Retina (tissue), 1 donor: ENCODE results near the gene MBTPS2.
"Not testable (repeated sequence)": the region's sequence is repeated elsewhere in the genome, so short reads cannot be mapped to it uniquely, and the experiment has no call there.

Source experiments
- DNase-seq: peaks from one replicate; pipeline ENCODE4 v3.0.0-alpha.2; 2016

Gene MBTPS2

DNA sequence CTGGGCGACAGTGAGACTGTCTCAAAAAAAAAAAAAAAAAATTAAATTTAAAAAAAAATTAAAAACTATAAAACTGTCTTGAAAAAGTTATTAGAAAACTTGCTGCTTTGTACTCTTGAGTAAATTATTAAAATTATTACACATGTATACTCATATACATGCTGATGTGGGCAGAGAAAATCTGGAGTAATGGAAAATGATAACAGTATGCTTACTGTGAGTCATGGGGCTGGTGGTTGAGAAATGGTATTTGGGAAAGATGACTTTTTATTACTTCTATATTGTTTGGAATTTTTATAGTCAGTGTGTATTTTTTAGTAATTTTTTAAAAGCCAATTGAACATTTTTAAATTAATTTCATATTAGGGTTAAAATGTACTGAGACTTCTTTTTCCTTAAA lies 23.8 kb downstream of the MBTPS2 start:
- no peak for DNase-seq

GRCh38 chrX:21865436-21865835 lies 26.0 kb downstream of the MBTPS2 start:
- no peak for DNase-seq

GRCh38 chrX:21870494-21870893 lies 31.1 kb downstream of the MBTPS2 start:
- DNase-seq = no peak

DNA sequence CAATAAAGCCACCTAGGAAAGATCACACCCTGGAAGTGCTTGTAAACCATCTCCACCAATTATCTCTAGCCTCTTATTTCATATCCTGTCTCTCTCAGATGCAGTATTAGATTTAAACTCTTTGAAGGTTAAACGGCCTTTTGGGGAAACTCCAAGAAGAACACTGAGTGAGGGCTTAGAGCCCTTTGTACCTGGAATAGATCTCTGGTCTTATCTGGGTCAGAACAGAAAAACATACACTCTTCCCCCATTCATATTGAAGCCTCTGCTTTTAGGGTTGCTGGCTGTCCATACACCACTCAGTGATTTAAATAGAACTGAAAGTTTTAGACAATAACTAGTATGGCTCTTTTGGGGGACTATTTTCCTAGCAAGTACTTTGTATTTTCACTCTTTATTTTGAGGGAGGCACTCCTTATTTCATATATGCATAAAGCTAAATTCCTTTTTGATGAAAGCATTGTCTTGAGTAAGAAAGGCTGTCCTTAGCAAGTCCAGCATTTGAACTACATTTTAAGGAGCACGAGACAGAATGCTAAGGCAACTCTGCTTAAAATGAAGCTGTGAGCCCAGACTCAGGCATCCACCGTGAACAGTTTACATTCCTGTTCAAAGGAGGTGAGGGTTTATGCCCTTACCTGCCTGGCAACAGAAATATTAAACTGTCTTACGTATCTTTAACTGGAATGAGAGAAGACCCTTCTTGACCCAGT lies 33.8 kb downstream of the MBTPS2 start:
- no peak for DNase-seq

GRCh38 chrX:21874182-21874581 lies 34.8 kb downstream of the MBTPS2 start:
- not testable (repeated sequence) for DNase-seq

GRCh38 chrX:21875013-21875412 lies 35.6 kb downstream of the MBTPS2 start:
- no peak for DNase-seq

DNA sequence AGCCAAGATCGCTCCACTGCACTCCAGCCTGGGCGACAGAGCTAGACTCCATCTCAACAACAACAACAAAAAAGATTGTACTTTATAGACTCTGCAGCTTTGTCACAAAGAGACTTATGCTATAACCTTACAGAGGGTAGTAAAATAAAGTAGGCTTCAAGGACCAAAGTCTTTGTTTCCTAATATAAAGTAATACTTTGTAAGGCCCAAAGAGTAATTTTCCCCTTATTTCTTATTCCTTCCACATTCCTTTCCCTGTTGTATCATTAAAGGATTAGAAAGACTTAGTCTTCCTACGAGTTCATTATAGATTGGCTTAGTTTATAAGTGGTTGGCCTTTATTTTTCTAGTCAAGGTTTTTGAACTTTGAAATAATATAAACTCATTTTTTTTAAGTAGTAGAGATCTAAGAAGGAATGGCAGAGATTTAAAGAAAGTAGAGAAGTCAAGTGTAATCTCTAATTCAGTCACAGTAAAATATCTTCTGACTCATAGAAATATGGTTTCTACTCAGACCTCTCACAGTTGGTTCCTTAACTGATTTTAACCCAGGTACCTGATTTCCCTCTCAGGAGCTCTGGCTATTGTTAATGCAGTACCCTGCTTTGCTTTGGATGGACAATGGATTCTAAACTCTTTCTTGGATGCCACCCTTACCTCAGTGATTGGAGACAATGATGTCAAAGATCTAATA lies 42.6 kb downstream of the MBTPS2 start:
- DNase-seq = no peak

DNA sequence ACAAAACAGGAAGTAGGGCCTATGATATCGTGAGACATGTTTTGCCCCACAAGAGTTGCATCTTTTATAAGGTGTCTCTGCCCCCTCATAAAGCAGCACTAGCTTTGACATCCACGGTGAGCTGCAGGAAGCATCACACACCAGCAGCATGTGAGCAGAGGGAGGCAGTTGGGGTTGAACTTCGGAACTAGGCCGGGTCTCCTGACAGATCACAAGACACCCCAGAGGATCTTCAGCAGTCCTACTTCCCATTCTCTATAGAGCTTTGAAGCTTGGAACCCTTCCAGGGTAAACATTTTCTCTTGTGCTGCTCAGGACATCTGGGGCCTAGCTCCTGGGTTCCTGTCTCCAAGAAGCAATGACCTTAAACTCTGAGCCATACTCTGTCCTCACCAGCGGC lies 43.8 kb downstream of the MBTPS2 start:
- DNase-seq = no peak

GRCh38 chrX:21885568-21885967 lies 46.2 kb downstream of the MBTPS2 start:
- DNase-seq = no peak

GRCh38 chrX:21905313-21905712 lies 65.9 kb downstream of the MBTPS2 start:
- no peak for DNase-seq

GRCh38 chrX:21905953-21906352 lies 66.5 kb downstream of the MBTPS2 start:
- peak; percentile 2 for DNase-seq

DNA sequence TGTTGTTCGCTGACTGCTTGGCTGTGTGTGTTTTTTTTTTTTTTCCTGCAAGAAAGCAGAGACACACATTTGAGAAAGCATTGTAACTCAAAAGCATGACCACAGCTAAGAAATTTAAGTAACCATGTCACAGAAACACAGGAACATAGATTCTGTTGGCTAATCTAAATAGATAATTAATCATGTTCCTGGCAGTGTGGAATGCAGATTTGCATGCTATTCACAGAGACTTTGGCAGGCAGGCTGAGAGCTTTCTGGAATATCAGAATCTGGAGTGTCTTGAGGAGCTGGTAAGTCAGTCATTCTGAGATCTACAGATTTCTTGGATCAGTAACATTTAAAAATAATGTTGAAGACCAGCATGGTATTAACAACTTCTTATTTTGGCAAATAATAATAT lies 67.8 kb downstream of the MBTPS2 start:
- DNase-seq = no peak

- DNase-seq = no peak
Observed at GRCh38 chrX:21911481-21911880, 72.1 kb downstream of the MBTPS2 start.

- no peak for DNase-seq
Observed at GRCh38 chrX:21912220-21912619, 72.8 kb downstream of the MBTPS2 start.

- no peak for DNase-seq
Observed at GRCh38 chrX:21912989-21913388, 73.6 kb downstream of the MBTPS2 start.

- DNase-seq = no peak
Observed at GRCh38 chrX:21926116-21926515, 86.7 kb downstream of the MBTPS2 start.

GRCh38 chrX:21926527-21927278 lies 87.3 kb downstream of the MBTPS2 start:
- DNase-seq = no peak

GRCh38 chrX:21929209-21929608 lies 89.8 kb downstream of the MBTPS2 start:
- no peak for DNase-seq

DNA sequence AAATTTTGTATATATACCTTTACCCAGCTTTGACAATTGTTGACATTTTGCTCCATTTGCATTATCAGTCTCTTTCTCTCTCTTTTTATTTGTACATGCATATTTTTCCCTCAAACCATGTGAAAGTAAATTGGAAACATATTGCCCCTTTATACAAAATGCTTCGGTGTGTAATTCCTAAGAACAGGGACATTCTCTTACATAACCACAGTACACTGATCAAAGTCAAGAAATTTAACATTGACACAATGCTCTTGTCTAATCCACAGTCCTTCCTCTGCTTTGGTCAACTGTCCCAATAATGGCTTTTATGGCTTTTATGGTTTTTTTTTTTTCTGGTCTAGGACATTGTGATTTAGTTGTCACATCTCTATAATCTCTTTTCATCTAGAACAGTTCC lies 91.6 kb downstream of the MBTPS2 start:
- DNase-seq = no peak

DNA sequence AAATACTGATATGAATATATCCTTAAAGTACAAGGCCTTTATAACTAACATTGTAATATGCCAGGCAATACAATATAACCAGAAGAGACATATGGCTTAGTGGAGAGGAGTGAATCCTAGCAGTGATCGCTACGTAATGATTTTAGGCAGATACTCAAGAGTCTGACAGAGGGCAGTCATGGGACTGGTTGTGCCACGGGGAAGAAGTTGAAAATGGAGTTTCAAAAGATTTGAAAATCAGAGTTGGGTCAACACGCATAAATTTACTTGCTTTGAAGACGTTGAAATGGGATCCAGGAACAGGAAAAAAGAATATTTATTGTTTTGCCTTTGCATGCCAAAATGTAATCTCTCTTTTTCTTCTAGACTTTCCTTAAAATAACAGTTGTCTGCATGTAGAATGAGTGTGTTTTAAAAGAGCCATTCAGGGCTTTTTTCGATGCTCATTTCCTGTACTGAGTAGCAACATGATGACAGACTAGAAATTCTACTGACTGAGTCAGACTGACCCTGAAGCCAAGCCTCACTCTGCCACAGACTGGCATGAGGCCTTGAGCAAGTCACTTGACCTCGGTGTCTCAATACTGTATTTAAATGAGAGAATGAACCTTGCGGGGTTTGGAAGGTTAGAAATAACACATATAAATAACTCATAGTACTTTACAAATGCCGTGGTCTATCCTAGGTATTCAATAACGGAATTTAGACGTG lies 93.0 kb downstream of the MBTPS2 start:
- DNase-seq = no peak

- DNase-seq = no peak
Observed at GRCh38 chrX:21933077-21933476, 93.7 kb downstream of the MBTPS2 start.

GRCh38 chrX:21934414-21934813 lies 95.0 kb downstream of the MBTPS2 start:
- DNase-seq = no peak
